ENCODE measurements around the gene VSNL1.

Gene VSNL1

GRCh38 chr2:17646081-17646554 lies 105.6 kb downstream of the VSNL1 start:
- Histone ChIP-seq H3K4me1 (ENCODE audit: insufficient read depth, low read length, severe bottlenecking) (peaks cover 4% of the 10 kb centered on the region), H3K27me3 (ENCODE audit: insufficient read depth, low read length) (no peaks in the 10 kb centered on the region), H3K36me3 (ENCODE audit: insufficient read depth, low read length) (no peaks in the 10 kb centered on the region), H3K9me3 (ENCODE audit: low read length) (no peaks in the 10 kb centered on the region), H3K4me3 (ENCODE audit: low read depth, low read length, poor library complexity, severe bottlenecking) (no peak overlapping the region), H3K27ac (ENCODE audit: low read depth, low read length, poor library complexity, severe bottlenecking) (no peak overlapping the region), H2AFZ (ENCODE audit: low read length) (no peak overlapping the region), H3K9ac (ENCODE audit: low read length) (no peak overlapping the region), H3K79me2 (ENCODE audit: insufficient read depth, low read length) (no peaks in the 10 kb centered on the region), H4K20me1 (ENCODE audit: insufficient read depth, low read length) (no peaks in the 10 kb centered on the region), H3F3A (ENCODE audit: insufficient read depth, low read length) (no peaks in the 10 kb centered on the region), H3K4me2 (ENCODE audit: low read length) (no peak overlapping the region), H3K9me2 (ENCODE audit: low read depth, low read length) (no peaks in the 10 kb centered on the region)
- TF ChIP-seq CTCF (IDR thresholded peaks at IDR 0.05; ENCODE audit: low read length) (peak; percentile 90), EZH2 (IDR thresholded peaks at IDR 0.05; ENCODE audit: borderline replicate concordance, low read length) (no peak)

- H3K9ac ChIP-seq (ENCODE audit: low read length) = no peak overlapping the region
- no peaks in the 10 kb centered on the region for H3K9me3 ChIP-seq (ENCODE audit: low read length)
- H3K4me2 ChIP-seq (ENCODE audit: low read length) = no peak overlapping the region
- no peaks in the 10 kb centered on the region for H3K27me3 ChIP-seq (ENCODE audit: insufficient read depth, low read length)
- no peaks in the 10 kb centered on the region for H4K20me1 ChIP-seq (ENCODE audit: insufficient read depth, low read length)
- peaks cover 4% of the 10 kb centered on the region for H3K4me1 ChIP-seq (ENCODE audit: insufficient read depth, low read length, severe bottlenecking)
- no peak overlapping the region for H3K4me3 ChIP-seq (ENCODE audit: low read depth, low read length, poor library complexity, severe bottlenecking)
- TF ChIP-seq CTCF (IDR thresholded peaks at IDR 0.05; ENCODE audit: low read length) (no peak), EZH2 (IDR thresholded peaks at IDR 0.05; ENCODE audit: borderline replicate concordance, low read length) (no peak)
- no peaks in the 10 kb centered on the region for H3K36me3 ChIP-seq (ENCODE audit: insufficient read depth, low read length)
- no peaks in the 10 kb centered on the region for H3F3A ChIP-seq (ENCODE audit: insufficient read depth, low read length)
- no peak overlapping the region for H3K27ac ChIP-seq (ENCODE audit: low read depth, low read length, poor library complexity, severe bottlenecking)
- no peaks in the 10 kb centered on the region for H3K79me2 ChIP-seq (ENCODE audit: insufficient read depth, low read length)
- no peaks in the 10 kb centered on the region for H3K9me2 ChIP-seq (ENCODE audit: low read depth, low read length)
- no peak overlapping the region for H2AFZ ChIP-seq (ENCODE audit: low read length)
These were observed 106.6 kb downstream of the VSNL1 start for GRCh38 chr2:17646838-17647701.

DNA sequence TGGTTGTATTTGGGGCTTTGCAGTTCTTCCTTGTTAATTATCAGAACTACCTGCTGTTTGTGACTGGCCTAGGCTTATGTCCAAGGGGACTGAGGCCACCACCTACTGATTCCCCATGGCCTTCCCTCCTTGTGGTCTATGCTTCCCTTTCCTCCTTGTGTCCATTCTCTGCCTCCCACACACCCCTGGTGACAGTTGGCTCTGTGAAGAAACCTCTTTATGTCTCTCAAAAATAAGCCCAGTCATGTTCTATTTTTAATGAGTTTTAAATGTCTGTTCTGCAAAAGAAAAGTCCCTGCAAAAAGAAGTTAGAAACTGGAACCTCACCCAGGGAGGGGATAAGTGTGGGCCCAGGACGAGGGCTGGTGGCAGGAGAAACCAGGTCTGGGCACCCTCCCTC lies 108.1 kb downstream of the VSNL1 start:
- H3K4me3 ChIP-seq (ENCODE audit: low read depth, low read length, poor library complexity, severe bottlenecking) = no peak overlapping the region
- no peaks in the 10 kb centered on the region for H3K79me2 ChIP-seq (ENCODE audit: insufficient read depth, low read length)
- no peaks in the 10 kb centered on the region for H3K9me2 ChIP-seq (ENCODE audit: low read depth, low read length)
- H3F3A ChIP-seq (ENCODE audit: insufficient read depth, low read length) = no peaks in the 10 kb centered on the region
- no peak overlapping the region for H3K9ac ChIP-seq (ENCODE audit: low read length)
- H2AFZ ChIP-seq (ENCODE audit: low read length) = no peak overlapping the region
- H4K20me1 ChIP-seq (ENCODE audit: insufficient read depth, low read length) = no peaks in the 10 kb centered on the region
- H3K36me3 ChIP-seq (ENCODE audit: insufficient read depth, low read length) = no peaks in the 10 kb centered on the region
- H3K27ac ChIP-seq (ENCODE audit: low read depth, low read length, poor library complexity, severe bottlenecking) = no peak overlapping the region
- H3K9me3 ChIP-seq (ENCODE audit: low read length) = no peaks in the 10 kb centered on the region
- no peak overlapping the region for H3K4me2 ChIP-seq (ENCODE audit: low read length)
- peaks cover 4% of the 10 kb centered on the region for H3K4me1 ChIP-seq (ENCODE audit: insufficient read depth, low read length, severe bottlenecking)
- H3K27me3 ChIP-seq (ENCODE audit: insufficient read depth, low read length) = no peaks in the 10 kb centered on the region
- TF ChIP-seq CTCF (IDR thresholded peaks at IDR 0.05; ENCODE audit: low read length) (no peak), EZH2 (IDR thresholded peaks at IDR 0.05; ENCODE audit: borderline replicate concordance, low read length) (no peak)
